ENCODE results near the gene RSL1D1.
"Not testable (repeated sequence)": the region's sequence is repeated elsewhere in the genome, so short reads cannot be mapped to it uniquely, and the experiment has no call there.

RSL1D1 gene

GRCh38 chr16:11797166-11797956 is 54.0 kb downstream of the RSL1D1 start, which contains the start of gene ZC3H7A:
ZC3H7A (minus strand) TSS chr16:11797258; CDS start chr16:11782354, 14,904 bp downstream.
- peak; percentile 94 for DNase-seq

GRCh38 chr16:11796227-11797165 is 54.8 kb downstream of the RSL1D1 start:
- DNase-seq = peak; percentile 26

DNA sequence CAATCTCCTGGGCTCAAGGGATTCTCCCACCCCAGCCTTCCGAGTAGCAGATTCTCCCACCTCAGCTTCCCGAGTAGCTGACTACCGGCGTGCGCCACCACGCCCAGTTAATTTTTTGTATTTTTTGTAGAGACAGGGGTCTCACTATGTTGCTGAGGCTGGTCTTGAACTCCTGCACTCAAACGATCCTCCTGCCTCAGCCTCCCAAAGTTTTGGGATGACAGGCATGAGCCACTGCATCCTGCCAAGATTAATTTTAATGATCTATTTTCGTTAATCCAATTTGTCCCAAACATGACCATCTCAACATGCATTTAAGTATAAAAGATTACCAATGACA is 55.5 kb downstream of the RSL1D1 start:
- no peak for DNase-seq

- DNase-seq = no peak
Measured at GRCh38 chr16:11794996-11795886, 56.1 kb downstream of the RSL1D1 start.

DNA sequence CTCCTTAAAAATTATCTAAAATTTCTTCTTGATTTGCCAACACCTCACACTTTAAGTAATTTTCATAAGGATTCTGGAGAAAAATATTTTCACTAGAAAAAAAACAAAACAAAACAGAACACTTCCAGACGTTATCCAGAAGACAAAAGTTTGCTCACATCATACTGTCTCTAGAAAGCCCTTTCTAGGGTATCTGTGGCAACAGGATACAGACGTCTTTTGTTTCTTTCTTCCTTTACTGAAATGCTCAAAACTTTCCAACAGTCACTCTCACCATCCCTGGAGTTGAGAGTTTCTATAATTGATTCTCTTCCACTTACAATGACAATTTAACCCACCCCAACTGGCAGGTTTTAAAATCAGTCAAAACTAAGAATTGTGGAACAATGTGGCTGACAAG is 56.9 kb downstream of the RSL1D1 start:
- no peak for DNase-seq

DNA sequence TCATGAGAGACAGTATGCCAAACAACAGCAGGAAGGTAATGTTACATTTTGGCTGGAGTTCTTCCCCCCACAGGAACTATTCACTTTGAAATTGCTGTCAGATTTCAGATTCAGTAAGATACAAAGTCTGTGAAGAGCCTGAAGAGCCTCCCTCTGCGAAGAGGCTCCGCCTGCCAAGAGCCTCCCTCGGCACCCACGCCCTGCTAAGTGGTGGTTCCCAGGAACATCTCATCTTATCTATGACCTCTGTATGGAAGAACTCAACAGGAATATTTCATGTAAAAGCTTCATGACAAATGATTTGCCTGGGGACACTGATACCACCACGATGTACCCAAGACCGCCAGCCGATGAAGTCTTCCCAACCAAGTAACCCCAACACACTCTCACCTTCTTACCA is 57.5 kb downstream of the RSL1D1 start:
- DNase-seq = peak; percentile 29

DNA sequence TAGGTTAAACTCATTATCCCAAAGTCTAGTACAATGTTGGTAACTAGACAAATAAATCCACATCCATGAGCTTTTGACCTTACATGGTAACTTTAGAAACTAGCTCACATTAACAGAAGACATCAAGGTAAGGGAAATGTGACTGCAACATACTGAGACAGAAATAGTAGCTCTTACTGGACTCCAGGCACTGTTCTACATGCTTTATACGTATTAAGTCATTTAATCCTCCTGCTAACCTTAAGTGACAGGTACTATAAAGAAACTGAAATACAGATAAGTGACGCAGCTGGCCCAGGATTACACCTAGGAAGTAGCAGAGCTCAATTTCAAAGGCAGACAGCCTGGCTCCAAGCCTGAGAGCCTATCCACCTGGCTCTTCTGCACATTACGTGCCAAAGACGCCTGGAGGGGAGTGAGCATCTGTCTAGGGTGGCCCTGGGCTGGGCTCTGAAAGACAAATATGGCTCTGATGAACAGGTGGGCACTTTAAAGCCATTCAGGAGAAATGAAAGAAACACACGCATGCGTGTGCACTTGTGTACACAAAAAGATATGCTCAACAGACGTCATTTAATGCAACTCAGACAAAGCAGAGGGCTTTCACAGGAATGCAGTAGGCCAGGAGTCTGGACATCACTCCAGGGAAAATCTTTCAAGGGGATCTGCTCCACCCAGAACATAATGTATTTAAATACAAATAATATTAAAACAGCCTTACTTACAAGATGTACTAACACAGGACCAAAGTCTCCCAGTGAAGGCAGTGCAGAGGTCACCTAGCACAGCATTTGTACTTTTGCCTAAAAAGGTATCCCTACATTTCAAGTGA is 58.7 kb downstream of the RSL1D1 start:
- no peak for DNase-seq

DNA sequence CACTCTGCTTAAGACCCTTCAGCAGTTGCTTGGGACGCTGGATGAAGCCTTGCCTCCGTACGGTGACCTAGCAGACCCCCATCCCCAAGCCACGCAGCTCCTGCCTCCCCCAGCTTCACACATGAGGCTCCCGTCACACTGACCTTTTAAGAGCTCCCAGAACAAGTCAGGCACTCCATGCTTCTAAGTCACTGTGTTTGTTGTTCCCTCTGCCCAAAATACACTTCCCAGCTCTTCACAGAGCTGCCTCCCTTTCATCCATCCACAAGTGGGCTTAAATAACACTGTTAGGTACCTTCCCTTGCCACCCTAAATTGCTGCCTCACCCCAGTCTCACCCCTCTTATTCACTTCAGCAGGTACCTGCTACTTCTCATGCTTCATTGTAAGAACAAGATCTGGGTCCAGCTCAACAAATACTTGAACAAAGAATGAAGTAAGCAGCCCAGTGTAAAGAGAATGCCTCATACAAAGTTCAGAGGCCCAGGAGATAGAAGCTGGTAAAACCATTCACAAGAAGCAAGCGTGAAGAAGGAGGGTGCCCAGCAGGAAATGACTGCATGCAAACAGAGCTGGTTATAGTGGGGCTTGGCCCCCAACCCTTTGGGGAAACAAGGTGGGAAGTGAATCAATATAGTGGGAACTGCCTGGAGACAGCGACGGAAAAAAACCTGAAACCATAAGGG is 60.1 kb downstream of the RSL1D1 start:
- DNase-seq = no peak

DNA sequence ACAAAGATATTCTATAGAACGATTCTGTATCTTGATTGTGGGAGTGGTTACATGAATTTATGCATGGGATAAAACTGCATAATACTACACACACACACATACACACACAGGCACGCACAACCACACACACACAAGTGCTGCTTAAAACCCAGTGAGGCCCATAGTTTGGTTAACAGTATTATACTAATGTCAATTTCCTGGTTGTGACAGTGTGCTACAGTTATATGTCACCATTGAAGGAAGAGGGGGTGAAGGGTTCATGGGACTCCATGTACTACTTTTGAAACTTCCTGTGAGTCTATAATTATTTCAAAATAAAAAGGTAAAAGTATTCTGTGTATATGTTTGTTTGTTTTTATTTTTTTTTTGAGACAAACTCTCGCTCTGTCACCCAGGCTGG is 62.4 kb downstream of the RSL1D1 start:
- DNase-seq = no peak

GRCh38 chr16:11784980-11785599 is 66.3 kb downstream of the RSL1D1 start:
- not testable (repeated sequence) for DNase-seq

GRCh38 chr16:11784381-11784780 is 67.0 kb downstream of the RSL1D1 start:
- DNase-seq = not testable (repeated sequence)

- no peak for DNase-seq
Measured at GRCh38 chr16:11784038-11784369, 67.3 kb downstream of the RSL1D1 start.
